NCI-H460 (cell line): ENCODE results near the gene THEMIS2. TPM values are rescaled to one million over a fixed set of nuclear protein-coding genes. Genes with fewer than 3 reads are reported as not detected.
A peak's percentile ranks its signal among the peaks of the same experiment; 100 is the strongest.
"Not testable (repeated sequence)": the region's sequence is repeated elsewhere in the genome, so short reads cannot be mapped to it uniquely, and the experiment has no call there.

Experiments used
- DNase-seq: peaks from one replicate; pipeline ENCODE4 v3.0.0-alpha.2; 2016; ENCODE audit warnings: low read depth; ENCODE audit errors: extremely low read depth
- polyA plus RNA-seq: library from polyadenylated mRNA; depleted of rRNA; stranded (reverse); fragments of >200 nt; gene quantifications from 2 replicates; pipeline ENCODE4 v1.2.3, GENCODE V29; 2014; cell fraction: nucleus; rRNA removed
- total RNA-seq: library from RNA; depleted of rRNA; stranded (reverse); fragments of >200 nt; shearing (Covaris generic); gene quantifications from 2 replicates; pipeline ENCODE4 v1.2.3, GENCODE V29; 2014; rRNA removed

Gene THEMIS2
- total RNA-seq: 0.50 and 1.1 TPM in 2 replicates
- polyA plus RNA-seq: 0.40 and 0.82 TPM in 2 replicates

- no peak for DNase-seq
Observed at GRCh38 chr1:27872059-27872801, at the start of gene THEMIS2. Gene THEMIS2, plus strand, starts transcription at chr1:27872544. Its CDS starts 28 bp downstream, at chr1:27872572.

- DNase-seq: no peak
Observed at GRCh38 chr1:27823784-27824183, 48.6 kb upstream of the THEMIS2 start.

DNA sequence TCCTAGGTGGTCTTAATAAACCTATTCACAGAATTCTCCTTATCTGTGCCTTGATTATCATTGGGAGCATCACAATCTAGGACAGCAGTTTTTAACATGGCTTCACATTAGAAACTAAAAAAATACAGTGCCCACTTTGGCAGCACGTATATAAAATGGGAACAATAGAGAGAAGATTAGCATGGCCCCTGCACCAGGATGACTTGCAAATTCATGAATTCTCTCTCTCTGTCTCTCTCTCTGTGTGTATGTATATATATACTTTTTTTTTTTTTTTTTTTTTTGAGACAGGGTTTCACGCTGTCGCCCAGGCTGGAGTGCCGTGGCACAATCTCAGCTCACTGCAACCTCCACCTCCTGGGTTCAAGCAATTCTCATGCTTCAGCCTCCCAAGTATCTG is 47.9 kb upstream of the THEMIS2 start:
- DNase-seq: no peak

- DNase-seq: not testable (repeated sequence)
Observed at GRCh38 chr1:27829339-27829960, 42.9 kb upstream of the THEMIS2 start.

DNA sequence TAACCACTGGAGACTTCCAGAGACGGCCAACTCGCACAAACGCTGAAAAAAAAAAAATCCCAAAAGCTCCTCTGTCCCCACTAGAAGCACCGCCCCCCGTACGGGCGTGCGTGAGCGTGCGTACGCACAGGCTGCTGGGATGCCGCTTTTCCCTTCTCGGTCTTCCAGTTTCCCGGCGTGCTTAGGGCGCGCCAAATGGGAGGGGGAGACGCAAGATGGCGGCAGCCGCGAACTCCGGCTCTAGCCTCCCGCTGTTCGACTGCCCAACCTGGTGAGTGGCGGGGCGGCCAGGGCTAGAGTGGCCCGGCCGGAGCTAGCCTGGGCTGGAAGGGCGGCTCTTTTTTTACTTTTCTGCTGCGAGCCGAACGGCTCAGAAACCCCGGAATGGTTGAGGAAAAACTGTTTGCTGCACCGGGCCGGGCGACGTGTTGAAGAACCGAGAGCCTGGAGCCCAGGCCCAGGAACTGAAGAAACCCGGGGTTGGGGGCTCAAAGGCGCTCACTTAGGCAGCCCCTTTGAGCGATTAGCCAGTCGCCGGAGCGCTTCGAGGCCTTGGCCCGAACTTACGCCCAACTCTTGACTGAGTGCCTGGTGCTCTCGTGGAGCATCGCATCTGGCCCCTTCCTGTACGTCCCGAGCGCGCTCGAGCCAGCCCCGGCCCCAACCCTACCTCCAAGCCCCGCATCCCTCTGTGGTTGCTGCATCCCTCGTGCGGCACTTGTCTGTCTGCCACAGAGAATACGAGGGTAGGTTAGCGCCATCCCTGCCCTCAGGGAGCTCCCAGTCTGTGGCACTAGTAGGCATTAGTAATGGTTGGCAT is 41.5 kb upstream of the THEMIS2 start, which contains the start of gene PPP1R8:
PPP1R8 (plus strand) TSS at position 162 of the 820 bp plus-strand sequence; CDS start at position 216, 54 bp downstream.
- peak; percentile 89 for DNase-seq

GRCh38 chr1:27831568-27832410 is 40.6 kb upstream of the THEMIS2 start:
- no peak for DNase-seq

DNA sequence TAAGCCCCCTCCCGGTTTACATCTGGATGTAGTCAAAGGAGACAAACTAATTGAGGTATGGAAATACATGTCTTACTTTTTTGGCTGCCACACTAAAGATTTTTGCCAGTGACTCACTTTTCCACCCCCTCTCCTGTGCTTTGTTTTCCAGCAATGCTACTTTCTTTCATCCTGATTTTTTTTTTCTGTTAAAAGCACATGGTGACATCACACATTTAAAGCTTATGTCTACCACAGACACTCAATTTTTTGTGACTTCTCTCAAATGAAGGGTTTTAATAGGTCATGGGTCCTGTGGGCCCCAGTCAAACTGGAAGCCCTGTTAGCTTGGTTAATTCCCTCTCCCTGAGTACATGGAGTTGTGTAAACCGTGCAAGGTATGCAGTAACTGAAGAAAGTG is 39.6 kb upstream of the THEMIS2 start:
- DNase-seq: no peak

- no peak for DNase-seq
Observed at GRCh38 chr1:27833470-27833869, 38.9 kb upstream of the THEMIS2 start.

DNA sequence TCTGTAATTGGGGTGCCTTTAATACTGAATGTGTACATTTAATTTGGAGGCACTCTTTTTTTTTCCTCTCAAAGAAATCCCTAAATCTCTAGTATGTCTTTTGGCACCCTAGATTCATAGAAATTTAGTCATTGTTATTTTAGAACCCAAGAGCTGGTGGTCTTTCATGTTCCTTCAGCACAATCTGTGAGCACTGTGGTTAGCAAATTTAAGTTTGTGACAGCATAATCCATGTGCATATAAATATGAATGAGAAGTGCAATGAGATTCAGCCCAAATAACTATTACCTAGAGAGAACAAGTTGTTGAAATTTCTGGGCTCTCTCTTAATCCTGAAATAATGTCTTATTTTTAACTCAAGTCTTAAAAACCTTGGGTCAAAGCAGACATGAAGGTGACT is 37.3 kb upstream of the THEMIS2 start:
- no peak for DNase-seq

DNA sequence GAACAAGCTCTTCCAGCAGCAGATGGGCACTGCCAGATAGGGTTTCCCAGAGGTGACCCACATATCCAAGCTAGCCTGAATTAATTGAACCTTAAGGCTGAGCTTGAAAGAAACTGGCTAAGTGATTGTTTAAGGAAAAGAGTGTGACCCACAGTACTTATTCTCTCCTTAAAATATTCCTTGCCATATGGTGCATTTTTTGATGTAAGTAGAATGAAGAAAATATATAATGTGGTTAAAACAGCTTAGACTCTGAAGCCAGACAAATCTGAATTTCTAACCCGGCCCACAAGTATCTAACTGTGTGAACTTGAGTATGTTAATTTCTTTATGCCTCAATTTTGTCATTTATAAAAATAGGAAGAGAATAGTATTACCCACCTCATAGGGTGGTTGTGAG is 36.8 kb upstream of the THEMIS2 start:
- DNase-seq: no peak

GRCh38 chr1:27849951-27850350 is 22.4 kb upstream of the THEMIS2 start:
- DNase-seq: no peak

DNA sequence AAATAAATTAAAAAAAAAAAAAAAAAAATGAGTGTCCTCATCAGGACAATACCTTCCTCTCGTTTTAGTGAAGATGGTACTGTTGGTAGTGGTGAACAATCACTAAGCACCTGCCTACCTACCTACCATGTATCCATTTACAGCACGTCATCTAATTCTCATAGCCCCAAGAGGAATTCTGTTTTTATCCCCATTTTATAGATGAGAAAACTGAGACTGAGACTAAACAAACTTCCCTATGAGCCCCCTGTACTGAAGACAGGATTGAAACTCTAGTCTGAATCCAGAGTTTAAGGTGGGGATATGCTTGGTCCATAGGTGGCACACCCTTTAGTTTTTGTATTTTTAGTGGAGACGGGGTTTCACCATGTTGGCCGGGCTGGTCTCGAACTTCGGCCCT is 17.3 kb upstream of the THEMIS2 start:
- DNase-seq: no peak

- DNase-seq: no peak
Observed at GRCh38 chr1:27856561-27857343, 15.6 kb upstream of the THEMIS2 start.

GRCh38 chr1:27857552-27857951 is 14.8 kb upstream of the THEMIS2 start:
- DNase-seq: not testable (repeated sequence)

DNA sequence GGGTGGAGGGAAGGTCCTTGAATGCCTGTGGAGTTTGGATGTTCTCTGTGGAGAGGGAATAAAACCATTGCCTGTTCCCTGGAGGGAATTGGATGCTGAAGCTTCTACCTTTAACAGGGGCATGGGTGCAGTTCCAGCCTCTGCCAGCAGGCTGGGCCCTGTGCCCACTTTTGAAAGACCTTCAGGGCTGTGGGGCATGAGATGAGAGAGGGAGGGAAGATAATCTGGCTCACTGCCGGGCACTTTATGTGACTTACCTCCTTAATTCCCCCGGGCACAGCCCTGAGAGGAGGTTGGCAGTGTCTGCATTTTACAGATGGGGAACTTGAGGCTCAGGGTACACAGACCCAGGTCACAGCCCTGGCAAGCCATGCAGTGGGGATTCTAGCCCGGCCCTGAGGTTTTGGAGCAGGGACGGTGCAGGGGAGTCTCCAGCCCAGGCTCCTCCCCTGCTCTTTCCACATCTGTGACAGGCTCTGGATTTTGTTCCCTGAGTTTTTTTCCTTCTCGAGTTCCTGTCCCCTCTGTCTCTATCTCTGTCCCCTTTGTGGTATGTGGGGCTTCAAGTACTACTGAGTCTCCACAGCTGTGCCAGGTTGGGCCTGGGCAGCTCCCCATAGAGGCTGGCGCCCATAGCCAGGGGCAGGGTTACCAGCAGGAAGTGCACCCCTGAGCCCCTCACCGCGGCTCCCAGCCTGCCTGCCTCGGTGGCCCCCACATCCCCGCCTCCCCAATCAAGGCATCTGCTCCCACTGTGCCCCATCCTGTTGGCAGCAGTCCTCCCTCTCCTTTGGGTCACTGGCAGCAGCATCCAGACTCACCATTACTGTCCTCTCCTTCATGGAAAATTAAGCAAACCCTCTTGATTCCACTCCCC is 14.0 kb upstream of the THEMIS2 start:
- DNase-seq: peak; percentile 60

DNA sequence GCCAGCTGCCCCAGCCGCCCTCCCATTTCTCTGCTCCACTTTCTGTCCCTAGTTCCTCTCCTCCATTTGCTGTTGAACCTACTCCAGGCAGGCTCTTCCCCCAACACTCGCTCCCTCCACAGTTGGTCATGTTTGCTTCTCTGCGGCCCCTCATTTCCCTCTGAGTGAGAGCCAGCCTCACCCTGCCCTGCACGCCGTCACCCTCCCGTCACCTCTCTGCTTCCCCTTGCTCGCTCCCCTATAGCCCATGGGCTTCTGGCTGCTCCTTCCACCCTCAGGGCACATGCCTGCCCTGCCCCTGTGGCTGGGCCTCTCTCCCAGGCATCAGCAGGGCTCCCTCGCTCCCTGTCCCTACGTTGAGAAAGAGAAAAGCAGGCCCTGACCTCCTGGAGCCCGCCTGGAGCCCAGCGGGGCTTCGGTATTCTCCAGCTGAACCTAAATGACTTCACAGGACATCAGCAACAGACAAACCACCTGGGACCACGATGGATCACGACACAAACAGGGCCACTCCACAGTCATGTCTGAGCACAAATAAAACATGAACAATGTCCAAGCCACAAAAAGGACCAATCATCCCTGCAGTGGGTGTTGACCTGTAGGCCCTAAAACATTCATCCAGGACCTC is 13.3 kb upstream of the THEMIS2 start:
- DNase-seq: no peak

- DNase-seq: no peak
Observed at GRCh38 chr1:27861436-27861835, 10.9 kb upstream of the THEMIS2 start.

DNA sequence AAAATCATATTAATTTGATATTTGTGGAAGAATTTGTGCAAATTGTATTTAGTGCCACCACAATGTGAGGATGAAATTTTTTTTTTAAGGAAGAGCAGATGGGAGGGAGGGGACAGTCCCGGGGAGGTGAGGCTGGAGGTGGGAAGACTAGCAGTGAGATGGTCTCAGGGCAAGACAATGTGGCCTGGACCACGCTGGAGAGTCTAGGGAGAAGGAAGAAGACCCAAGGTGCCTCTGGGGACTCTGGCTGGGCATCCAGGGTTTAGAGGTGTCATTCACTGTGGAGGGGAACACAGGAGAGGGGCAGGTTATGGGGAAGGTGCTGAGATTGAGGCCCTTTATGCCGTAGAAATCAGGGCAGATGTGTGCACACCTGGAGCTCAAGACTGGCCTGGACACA is 10.3 kb upstream of the THEMIS2 start:
- no peak for DNase-seq
